DMS153 (cell line): ENCODE results near the gene GCC2.
A peak's percentile ranks its signal among the peaks of the same experiment; 100 is the strongest.
"Not testable (repeated sequence)": the region's sequence is repeated elsewhere in the genome, so short reads cannot be mapped to it uniquely, and the experiment has no call there.

Experiments
- DNase-seq: peaks from one replicate; lab custom pipeline; 2025; lab: John Stamatoyannopoulos, UW

Gene GCC2

GRCh38 chr2:108525258-108525657 lies 76.3 kb downstream of the GCC2 start:
- DNase-seq, result not testable (repeated sequence)

- DNase-seq, result no peak
These were observed 82.7 kb downstream of the GCC2 start for GRCh38 chr2:108531674-108532055.

- DNase-seq, result peak; percentile 69
These were observed 85.0 kb downstream of the GCC2 start, which contains the start of gene LIMS1 for GRCh38 chr2:108533832-108534583. Gene LIMS1 (plus strand): TSS chr2:108534470. CDS start chr2:108534563, 93 bp downstream.

GRCh38 chr2:108534584-108535356 lies 85.8 kb downstream of the GCC2 start:
- DNase-seq, result peak; percentile 23

- DNase-seq, result no peak
These were observed 86.3 kb downstream of the GCC2 start for GRCh38 chr2:108535357-108535631.

- no peak for DNase-seq
These were observed 87.3 kb downstream of the GCC2 start for GRCh38 chr2:108536133-108536780.

- no peak for DNase-seq
These were observed 87.9 kb downstream of the GCC2 start for GRCh38 chr2:108536911-108537310.

GRCh38 chr2:108538000-108538625 lies 89.1 kb downstream of the GCC2 start:
- DNase-seq, result no peak

- DNase-seq, result no peak
These were observed 92.4 kb downstream of the GCC2 start for GRCh38 chr2:108541451-108541850.

- DNase-seq, result no peak
These were observed 93.1 kb downstream of the GCC2 start for GRCh38 chr2:108542071-108542470.

- no peak for DNase-seq
These were observed 98.6 kb downstream of the GCC2 start for GRCh38 chr2:108547606-108548005.

GRCh38 chr2:108548208-108549003 lies 99.4 kb downstream of the GCC2 start:
- no peak for DNase-seq

GRCh38 chr2:108552566-108552965 lies 103.6 kb downstream of the GCC2 start:
- DNase-seq, result no peak

GRCh38 chr2:108553209-108553919 lies 104.4 kb downstream of the GCC2 start:
- DNase-seq, result no peak

GRCh38 chr2:108554528-108554927 lies 105.5 kb downstream of the GCC2 start:
- DNase-seq, result no peak

- no peak for DNase-seq
These were observed 106.6 kb downstream of the GCC2 start for GRCh38 chr2:108555572-108555971.

- DNase-seq, result not testable (repeated sequence)
These were observed 107.6 kb downstream of the GCC2 start for GRCh38 chr2:108556581-108556980.
